Stimulated activated CD4-positive, alpha-beta T cell treated with anti-CD3 and anti-CD28 coated beads, Interleukin-2, amount 100 ng/mL, for 48 hours (primary cell): Measurements from ENCODE around the gene UBE2A.

Experiments used
- DNase-seq, 2 donors: peaks; one replicate each; pipeline ENCODE4 v3.0.0-alpha.2; 2020

The UBE2A gene

DNA sequence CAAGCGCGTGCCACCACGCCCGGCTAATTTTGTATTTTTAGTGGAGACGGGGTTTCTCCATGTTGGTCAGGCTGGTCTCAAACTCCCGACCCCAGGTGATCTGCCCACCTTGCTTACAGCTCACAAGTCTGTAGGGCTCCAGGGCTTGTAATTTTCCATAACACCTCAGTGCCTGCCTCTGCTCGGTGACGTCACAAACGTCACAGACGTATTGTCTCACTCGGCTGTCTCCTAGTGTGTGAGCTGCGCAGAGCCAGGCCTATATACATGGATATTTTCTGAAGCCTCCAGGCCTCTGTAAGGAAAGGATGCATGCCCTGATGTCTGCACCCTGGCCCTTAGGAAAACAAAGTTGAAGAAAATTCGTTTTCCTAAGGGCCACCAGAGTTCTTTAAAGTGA, 40.4 kb downstream of the UBE2A start:
- no peak for DNase-seq

DNA sequence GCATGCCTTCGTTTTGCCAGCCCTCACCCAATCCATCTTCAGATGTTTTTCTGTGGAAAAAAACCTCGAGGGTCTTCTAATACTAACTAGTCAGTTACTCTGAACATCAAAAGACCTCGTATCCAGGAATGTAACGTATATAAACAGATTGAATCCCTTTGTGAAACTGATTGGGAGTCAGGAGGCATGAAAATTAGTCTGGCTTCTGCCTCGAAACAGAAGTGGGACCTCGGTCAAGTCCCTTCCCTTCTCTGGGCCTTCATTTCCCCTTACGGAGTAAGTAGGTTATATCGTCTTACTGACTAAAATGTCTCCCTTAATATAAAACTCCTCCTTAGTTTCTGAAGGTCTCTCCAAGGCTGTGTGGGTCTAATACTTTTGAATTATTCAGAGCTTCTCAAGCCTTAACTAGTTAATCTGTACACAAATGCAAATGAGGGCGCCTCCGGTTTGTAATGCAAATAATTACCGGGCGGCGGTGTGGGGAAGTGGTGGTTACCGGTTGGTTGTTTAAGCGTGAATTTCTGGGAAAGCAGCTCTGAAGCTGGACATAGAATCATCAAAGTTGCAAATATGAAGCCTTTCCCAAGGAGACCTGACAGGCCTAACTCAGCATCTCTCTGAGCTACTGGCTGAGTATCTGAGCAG, 43.3 kb downstream of the UBE2A start:
- DNase-seq, result no peak

DNA sequence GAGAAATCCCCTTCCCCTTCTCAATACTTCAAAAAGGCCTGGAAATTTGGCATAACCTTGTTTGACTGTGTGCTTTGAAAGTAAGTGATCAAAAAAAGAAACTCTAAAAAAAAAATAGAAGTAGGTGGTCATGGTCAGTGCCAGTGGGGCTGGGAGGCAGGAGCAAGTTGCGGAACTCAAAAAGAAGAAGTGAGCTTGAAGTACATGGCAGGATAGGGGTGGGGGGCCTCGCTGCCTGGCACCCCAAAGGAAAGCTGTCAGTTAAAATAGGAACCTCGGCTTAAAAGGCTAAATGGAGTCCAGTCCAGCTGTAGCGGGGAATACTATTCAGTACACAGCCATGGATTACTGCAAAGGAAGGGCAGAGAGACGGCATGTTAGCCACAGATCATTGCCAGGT, 44.1 kb downstream of the UBE2A start:
- no peak for DNase-seq

DNA sequence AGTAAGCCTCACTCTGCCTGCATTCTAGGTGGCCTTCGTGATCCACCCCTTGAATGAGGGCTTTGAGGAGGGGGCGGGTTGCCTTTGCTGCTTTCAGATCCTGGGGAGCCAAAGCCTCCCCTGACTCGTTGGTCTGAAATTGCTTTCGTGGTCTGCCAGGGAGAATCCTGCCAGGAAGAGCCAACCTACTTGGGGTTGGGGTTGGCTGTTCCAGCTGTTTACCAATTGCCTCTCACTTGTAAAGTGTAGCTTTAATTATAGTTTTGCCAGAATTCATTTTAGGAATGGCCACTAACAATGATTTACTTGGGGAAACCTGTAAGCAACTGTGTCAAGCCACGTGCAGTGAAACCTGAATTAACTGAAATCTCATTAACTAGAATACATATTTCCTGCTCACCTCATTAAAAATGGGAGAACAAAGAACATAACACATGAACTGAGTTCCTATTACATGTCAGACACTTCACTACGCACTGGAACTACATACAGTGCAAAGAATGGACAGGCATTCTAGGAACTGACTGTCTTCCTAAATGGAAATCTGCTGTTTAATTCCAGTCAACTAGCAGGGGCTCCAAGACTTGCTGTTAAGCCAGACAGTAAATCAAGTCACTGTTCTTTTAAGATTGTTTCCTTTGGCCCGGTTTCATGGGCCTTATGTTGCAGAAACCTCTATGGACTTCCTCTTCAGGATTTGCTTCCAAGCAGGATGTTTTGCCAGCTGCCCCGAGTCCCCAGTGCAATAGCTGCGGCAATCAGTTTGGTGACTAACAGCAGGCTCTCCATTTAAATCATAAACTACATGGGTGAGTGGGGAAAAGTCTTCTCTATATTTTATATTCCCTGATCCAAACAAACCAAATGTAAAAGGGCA, 48.2 kb downstream of the UBE2A start:
- no peak for DNase-seq

DNA sequence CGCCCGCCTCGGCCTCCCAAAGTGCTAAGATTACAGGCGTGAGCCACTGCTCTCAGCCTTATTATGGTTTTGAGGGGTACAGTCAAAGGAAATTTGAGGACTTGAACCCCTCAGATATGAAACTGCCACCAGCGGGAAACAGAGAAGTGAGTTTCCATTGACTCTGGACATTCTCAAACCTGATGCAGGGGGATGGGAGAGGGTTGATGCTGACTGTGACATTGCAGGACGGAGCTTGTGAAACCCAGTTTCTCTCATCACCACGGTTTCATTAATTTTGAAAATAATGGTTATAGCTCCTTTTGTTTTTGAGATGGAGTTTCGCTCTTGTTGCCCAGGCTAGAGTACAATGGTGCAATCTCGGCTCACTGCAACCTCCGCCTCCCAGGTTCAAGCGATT, 50.1 kb downstream of the UBE2A start:
- DNase-seq, result no peak

DNA sequence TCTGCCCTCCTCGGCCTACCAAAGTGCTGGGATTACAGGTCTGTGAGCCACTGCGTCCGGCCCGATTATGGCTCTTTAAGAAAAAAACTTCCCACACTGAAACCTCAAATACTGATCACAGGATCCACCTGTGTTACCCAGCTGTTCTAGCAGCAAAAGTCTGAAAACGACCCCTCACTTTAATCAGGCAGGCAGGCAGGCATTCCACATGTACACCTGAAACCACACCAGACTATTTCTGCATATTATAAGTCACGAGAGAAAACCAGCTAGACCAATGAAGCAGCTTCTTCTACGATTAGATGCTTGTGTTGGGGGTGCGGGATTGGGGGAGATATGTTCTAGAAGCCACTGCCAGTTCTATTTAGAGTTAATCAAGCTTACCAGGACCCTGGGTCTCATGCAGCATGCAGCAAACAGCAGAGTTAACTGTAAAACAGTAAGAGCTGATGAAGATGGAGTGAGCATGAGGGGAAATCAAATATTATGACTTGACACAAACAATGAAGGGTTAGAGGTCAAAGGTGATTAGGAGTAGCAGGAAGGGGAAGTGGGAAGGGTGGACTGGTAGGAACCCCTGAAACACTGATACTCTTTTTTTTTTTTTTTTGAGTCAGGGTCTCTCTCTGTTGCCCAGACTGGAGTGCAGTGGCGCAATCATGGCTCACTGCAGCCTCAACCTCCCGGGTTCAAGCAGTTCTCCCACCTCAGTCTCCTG, 50.7 kb downstream of the UBE2A start:
- no peak for DNase-seq

DNA sequence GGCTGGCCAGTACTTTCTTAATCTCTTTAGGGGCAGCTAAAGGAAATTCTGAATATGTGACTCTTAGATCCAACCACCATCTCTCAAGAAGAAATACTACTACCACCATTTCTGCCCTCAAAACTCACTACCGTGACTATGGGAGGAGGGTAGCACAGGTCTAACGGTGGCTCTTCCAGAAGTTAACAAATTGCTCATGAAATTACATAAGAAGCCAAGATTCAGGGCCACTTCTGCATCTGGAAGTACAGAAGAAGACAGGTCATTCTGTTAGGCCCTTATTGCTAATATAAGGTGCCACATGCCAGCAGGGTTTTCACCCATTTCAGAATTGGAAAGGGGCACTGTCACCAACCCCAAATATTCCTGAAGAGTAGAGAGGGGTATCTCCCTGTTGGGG, 51.5 kb downstream of the UBE2A start:
- DNase-seq, result no peak
